ENCODE results near the gene NIPAL3.
A peak's percentile ranks its signal among the peaks of the same experiment; 100 is the strongest.

NIPAL3 gene

GRCh38 chr1:24409535-24409934 lies 6.1 kb upstream of the NIPAL3 start:
- no peak for DNase-seq
- H3K36me3 Mint-ChIP-seq (ENCODE audit: low read depth) = peaks cover 4% of the 10 kb centered on the region
- H3K27me3 Mint-ChIP-seq = no peaks in the 10 kb centered on the region
- no peak overlapping the region for H3K27ac Mint-ChIP-seq
- H3K9me3 Mint-ChIP-seq = no peaks in the 10 kb centered on the region
- no peak overlapping the region for H3K4me3 Mint-ChIP-seq
- H3K4me1 Mint-ChIP-seq (ENCODE audit: low read depth) = peaks cover 25% of the 10 kb centered on the region

- Mint-ChIP-seq H3K27me3 (no peaks in the 10 kb centered on the region), H3K4me1 (ENCODE audit: low read depth) (peaks cover 32% of the 10 kb centered on the region), H3K4me3 (no peak overlapping the region), H3K27ac (no peak overlapping the region), H3K9me3 (no peaks in the 10 kb centered on the region), H3K36me3 (ENCODE audit: low read depth) (peaks cover 6% of the 10 kb centered on the region)
- no peak for DNase-seq
These were observed 4.9 kb upstream of the NIPAL3 start for GRCh38 chr1:24410750-24411149.

- Mint-ChIP-seq H3K27me3 (no peaks in the 10 kb centered on the region), H3K4me1 (ENCODE audit: low read depth) (peaks cover 43% of the 10 kb centered on the region), H3K4me3 (no peak overlapping the region), H3K36me3 (ENCODE audit: low read depth) (peaks cover 15% of the 10 kb centered on the region), H3K9me3 (no peaks in the 10 kb centered on the region), H3K27ac (no peak overlapping the region)
- no peak for DNase-seq
These were observed 3.6 kb upstream of the NIPAL3 start for GRCh38 chr1:24411963-24412362.

GRCh38 chr1:24412408-24412807 lies 3.2 kb upstream of the NIPAL3 start:
- no peak for DNase-seq
- H3K36me3 Mint-ChIP-seq (ENCODE audit: low read depth) = peaks cover 15% of the 10 kb centered on the region

GRCh38 chr1:24413350-24414163 lies 2.0 kb upstream of the NIPAL3 start, which contains the start of gene STPG1:
Gene STPG1, minus strand, starts transcription at chr1:24413782. Its CDS starts 12,394 bp downstream, at chr1:24401388.
- no peaks in the 10 kb centered on the region for H3K9me3 Mint-ChIP-seq
- no peaks in the 10 kb centered on the region for H3K27me3 Mint-ChIP-seq
- peaks cover 57% of the 10 kb centered on the region for H3K4me1 Mint-ChIP-seq (ENCODE audit: low read depth)
- H3K4me3 Mint-ChIP-seq = peak within 1 kb of the TSS; percentile 85
- peak; percentile 88 for DNase-seq
- H3K36me3 Mint-ChIP-seq (ENCODE audit: low read depth) = peaks cover 20% of the 10 kb centered on the region
- peak within 1 kb of the TSS; percentile 89 for H3K27ac Mint-ChIP-seq

More at GRCh38 chr1:24412408-24412807, 3.2 kb upstream of the NIPAL3 start:
- Mint-ChIP-seq H3K27ac (no peak overlapping the region), H3K9me3 (no peaks in the 10 kb centered on the region), H3K4me1 (ENCODE audit: low read depth) (peaks cover 47% of the 10 kb centered on the region), H3K4me3 (peak overlapping the region; percentile 85), H3K27me3 (no peaks in the 10 kb centered on the region)

GRCh38 chr1:24414775-24415333 lies 748 bp upstream of the NIPAL3 start:
- peaks cover 31% of the 10 kb centered on the region for H3K36me3 Mint-ChIP-seq (ENCODE audit: low read depth)
- H3K9me3 Mint-ChIP-seq = no peaks in the 10 kb centered on the region
- no peaks in the 10 kb centered on the region for H3K27me3 Mint-ChIP-seq
- H3K27ac Mint-ChIP-seq = peak overlapping the region; percentile 80
- peaks cover 64% of the 10 kb centered on the region for H3K4me1 Mint-ChIP-seq (ENCODE audit: low read depth)
- DNase-seq = no peak
- H3K4me3 Mint-ChIP-seq = peak overlapping the region; percentile 98

- H3K4me1 Mint-ChIP-seq (ENCODE audit: low read depth) = peaks cover 74% of the 10 kb centered on the region
- no peak for DNase-seq
These were observed 486 bp downstream of the NIPAL3 start for GRCh38 chr1:24415910-24416665.

GRCh38 chr1:24416666-24417391 lies 1.2 kb downstream of the NIPAL3 start:
- Mint-ChIP-seq H3K4me1 (ENCODE audit: low read depth) (peaks cover 78% of the 10 kb centered on the region), H3K27ac (peak overlapping the region; percentile 95), H3K4me3 (peak overlapping the region; percentile 98), H3K9me3 (no peaks in the 10 kb centered on the region), H3K36me3 (ENCODE audit: low read depth) (peaks cover 49% of the 10 kb centered on the region), H3K27me3 (no peaks in the 10 kb centered on the region)
- no peak for DNase-seq

More at GRCh38 chr1:24415910-24416665, 486 bp downstream of the NIPAL3 start:
- H3K27me3 Mint-ChIP-seq = no peaks in the 10 kb centered on the region
- no peaks in the 10 kb centered on the region for H3K9me3 Mint-ChIP-seq
- peak overlapping the region; percentile 95 for H3K27ac Mint-ChIP-seq
- H3K36me3 Mint-ChIP-seq (ENCODE audit: low read depth) = peaks cover 42% of the 10 kb centered on the region
- H3K4me3 Mint-ChIP-seq = peak overlapping the region; percentile 98

GRCh38 chr1:24417681-24418080 lies 2.1 kb downstream of the NIPAL3 start:
- Mint-ChIP-seq H3K27ac (peak overlapping the region; percentile 95), H3K4me1 (ENCODE audit: low read depth) (peaks cover 77% of the 10 kb centered on the region), H3K4me3 (peak overlapping the region; percentile 98), H3K36me3 (ENCODE audit: low read depth) (peaks cover 58% of the 10 kb centered on the region), H3K27me3 (no peaks in the 10 kb centered on the region), H3K9me3 (no peaks in the 10 kb centered on the region)
- DNase-seq = no peak

GRCh38 chr1:24418898-24419628 lies 3.5 kb downstream of the NIPAL3 start:
- peaks cover 68% of the 10 kb centered on the region for H3K36me3 Mint-ChIP-seq (ENCODE audit: low read depth)
- H3K9me3 Mint-ChIP-seq = no peaks in the 10 kb centered on the region
- DNase-seq = no peak
- H3K27me3 Mint-ChIP-seq = no peaks in the 10 kb centered on the region
- peak overlapping the region; percentile 2 for H3K4me3 Mint-ChIP-seq
- peaks cover 79% of the 10 kb centered on the region for H3K4me1 Mint-ChIP-seq (ENCODE audit: low read depth)
- H3K27ac Mint-ChIP-seq = peak overlapping the region; percentile 45

- Mint-ChIP-seq H3K4me1 (ENCODE audit: low read depth) (peaks cover 83% of the 10 kb centered on the region), H3K4me3 (no peak overlapping the region), H3K9me3 (no peaks in the 10 kb centered on the region), H3K27ac (no peak overlapping the region), H3K27me3 (no peaks in the 10 kb centered on the region), H3K36me3 (ENCODE audit: low read depth) (peaks cover 81% of the 10 kb centered on the region)
- DNase-seq = no peak
These were observed 4.9 kb downstream of the NIPAL3 start for GRCh38 chr1:24420547-24420946.

- peaks cover 82% of the 10 kb centered on the region for H3K4me1 Mint-ChIP-seq (ENCODE audit: low read depth)
- no peak overlapping the region for H3K27ac Mint-ChIP-seq
- peaks cover 82% of the 10 kb centered on the region for H3K36me3 Mint-ChIP-seq (ENCODE audit: low read depth)
- H3K4me3 Mint-ChIP-seq = no peak overlapping the region
- DNase-seq = no peak
- no peaks in the 10 kb centered on the region for H3K27me3 Mint-ChIP-seq
- H3K9me3 Mint-ChIP-seq = no peaks in the 10 kb centered on the region
These were observed 5.9 kb downstream of the NIPAL3 start for GRCh38 chr1:24421502-24421901.

GRCh38 chr1:24424207-24424606 lies 8.6 kb downstream of the NIPAL3 start:
- Mint-ChIP-seq H3K4me1 (ENCODE audit: low read depth) (peaks cover 73% of the 10 kb centered on the region), H3K27ac (peak overlapping the region; percentile 69), H3K9me3 (no peaks in the 10 kb centered on the region), H3K27me3 (no peaks in the 10 kb centered on the region), H3K36me3 (ENCODE audit: low read depth) (peaks cover 93% of the 10 kb centered on the region), H3K4me3 (no peak overlapping the region)
- DNase-seq = no peak
